ACHN (cell line): ENCODE measurements around the gene ANGPTL3.
"Not testable (repeated sequence)": the region's sequence is repeated elsewhere in the genome, so short reads cannot be mapped to it uniquely, and the experiment has no call there.

Source experiments
- DNase-seq: peaks from one replicate; pipeline ENCODE4 v3.0.0-alpha.2; 2015
- in situ Hi-C: cut with HindIII; loops from 2 replicates; pipeline ENCODE4 v1.10.0; 2017; ENCODE audit warnings: low sequenced_read_pairs, low pct_ligation_motif_present, low pct_unique_long_range_greater_than_20kb

ANGPTL3 gene, protein sequence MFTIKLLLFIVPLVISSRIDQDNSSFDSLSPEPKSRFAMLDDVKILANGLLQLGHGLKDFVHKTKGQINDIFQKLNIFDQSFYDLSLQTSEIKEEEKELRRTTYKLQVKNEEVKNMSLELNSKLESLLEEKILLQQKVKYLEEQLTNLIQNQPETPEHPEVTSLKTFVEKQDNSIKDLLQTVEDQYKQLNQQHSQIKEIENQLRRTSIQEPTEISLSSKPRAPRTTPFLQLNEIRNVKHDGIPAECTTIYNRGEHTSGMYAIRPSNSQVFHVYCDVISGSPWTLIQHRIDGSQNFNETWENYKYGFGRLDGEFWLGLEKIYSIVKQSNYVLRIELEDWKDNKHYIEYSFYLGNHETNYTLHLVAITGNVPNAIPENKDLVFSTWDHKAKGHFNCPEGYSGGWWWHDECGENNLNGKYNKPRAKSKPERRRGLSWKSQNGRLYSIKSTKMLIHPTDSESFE

DNA sequence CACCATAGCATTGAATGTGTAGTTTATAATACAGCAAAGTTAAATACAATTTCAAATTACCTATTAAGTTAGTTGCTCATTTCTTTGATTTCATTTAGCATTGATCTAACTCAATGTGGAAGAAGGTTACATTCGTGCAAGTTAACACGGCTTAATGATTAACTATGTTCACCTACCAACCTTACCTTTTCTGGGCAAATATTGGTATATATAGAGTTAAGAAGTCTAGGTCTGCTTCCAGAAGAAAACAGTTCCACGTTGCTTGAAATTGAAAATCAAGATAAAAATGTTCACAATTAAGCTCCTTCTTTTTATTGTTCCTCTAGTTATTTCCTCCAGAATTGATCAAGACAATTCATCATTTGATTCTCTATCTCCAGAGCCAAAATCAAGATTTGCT is at the start of gene ANGPTL3:
Gene ANGPTL3 (plus strand): TSS at position 240 of the 400 bp plus-strand sequence. CDS start 47 bp downstream, at position 287.
- in situ Hi-C loops, result no loop called here

DNA sequence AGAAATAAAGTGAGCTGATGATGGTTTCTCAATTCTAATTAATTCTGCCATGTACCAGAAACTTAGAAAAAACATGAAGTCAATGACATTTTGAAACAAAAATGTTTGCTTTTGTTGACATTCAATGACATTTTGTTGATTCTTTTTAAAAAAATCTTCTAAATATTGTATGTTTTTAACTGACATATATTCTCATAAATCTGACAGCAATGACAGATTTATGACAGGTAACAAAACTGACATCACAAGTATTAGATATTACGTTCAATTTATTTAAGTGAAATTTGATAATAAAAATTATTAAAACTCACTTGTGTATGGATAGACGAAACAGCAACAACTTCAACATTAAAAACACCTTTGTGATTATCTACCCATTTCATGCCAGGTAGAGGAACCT is 36.0 kb upstream of the ANGPTL3 start:
- in situ Hi-C loops, result no loop called here
- DNase-seq, result no peak

More for the DNA sequence above, at the start of gene ANGPTL3:
- no peak for DNase-seq

DNA sequence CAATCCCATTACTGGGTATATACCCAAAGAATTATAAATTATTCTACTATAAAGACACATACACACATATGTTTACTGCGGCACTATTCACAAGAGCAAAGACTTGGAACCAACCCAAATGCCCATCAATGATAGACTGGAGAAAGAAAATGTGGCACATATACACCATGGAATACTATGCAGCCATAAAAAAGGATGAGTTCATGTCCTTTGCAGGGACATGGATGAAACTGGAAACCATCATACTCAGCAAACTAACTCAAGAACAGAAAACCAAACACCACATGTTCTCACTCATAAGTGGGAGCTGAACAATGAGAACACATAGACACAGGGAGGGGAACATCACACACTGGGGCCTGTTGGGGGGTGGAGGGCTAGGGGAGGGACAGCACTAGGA is 30.1 kb upstream of the ANGPTL3 start:
- DNase-seq, in situ Hi-C loops: not testable (repeated sequence)

DNA sequence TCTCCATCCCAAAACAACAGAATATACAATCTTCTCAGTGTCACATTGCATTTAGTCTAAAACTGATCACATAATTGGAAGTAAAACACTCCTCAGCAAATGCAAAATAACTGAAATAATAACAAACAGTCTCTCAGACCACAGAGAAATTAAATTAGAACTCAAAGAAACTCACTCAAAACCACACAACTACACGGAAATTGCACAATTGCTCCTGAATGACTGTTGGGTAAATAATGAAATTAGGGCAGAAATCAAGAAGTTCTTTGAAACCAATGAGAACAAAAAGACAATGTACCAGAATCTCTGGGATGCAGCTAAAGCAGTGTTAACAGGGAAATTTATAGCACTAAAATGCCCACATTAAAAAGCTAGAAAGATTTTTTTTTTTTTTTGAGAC is 29.4 kb upstream of the ANGPTL3 start:
- DNase-seq, in situ Hi-C loops: not testable (repeated sequence)

DNA sequence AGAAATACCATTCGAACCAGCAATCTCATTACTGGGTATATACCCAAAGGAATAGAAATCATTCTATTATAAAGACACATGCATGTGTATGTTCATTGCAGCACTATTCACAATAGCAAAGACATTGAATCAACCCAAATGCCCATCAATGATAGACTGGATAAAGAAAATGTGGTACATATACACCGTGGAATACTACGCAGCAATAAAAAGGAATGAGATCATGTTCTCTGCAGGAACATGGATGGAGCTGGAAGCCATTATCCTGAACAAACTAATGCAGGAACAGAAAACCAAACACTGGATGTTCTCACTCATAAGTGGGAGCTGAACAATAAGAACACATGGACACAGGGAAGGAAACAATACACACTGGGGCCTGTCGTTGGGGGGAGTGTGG is 25.8 kb upstream of the ANGPTL3 start:
- in situ Hi-C loops, DNase-seq: not testable (repeated sequence)

DNA sequence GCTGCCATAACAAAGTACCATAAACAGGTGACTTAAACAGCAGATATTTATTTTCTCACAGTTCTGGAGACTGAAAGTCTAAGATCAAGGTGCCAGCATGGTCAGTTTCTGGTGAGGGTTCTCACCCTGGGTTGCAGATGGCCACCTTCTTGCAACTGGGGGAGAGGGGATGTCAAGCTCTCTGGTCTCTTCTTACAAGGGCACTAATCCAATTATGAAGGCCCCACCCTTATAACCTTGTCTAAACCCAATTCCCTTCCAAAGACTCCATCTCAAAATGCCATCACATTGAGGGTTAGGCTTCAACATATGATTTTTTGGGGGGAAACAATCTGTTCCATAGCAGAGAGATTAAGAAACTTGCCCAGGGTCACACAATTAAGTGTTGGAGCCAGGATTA is 24.8 kb upstream of the ANGPTL3 start:
- in situ Hi-C loops, result no loop called here
- no peak for DNase-seq

DNA sequence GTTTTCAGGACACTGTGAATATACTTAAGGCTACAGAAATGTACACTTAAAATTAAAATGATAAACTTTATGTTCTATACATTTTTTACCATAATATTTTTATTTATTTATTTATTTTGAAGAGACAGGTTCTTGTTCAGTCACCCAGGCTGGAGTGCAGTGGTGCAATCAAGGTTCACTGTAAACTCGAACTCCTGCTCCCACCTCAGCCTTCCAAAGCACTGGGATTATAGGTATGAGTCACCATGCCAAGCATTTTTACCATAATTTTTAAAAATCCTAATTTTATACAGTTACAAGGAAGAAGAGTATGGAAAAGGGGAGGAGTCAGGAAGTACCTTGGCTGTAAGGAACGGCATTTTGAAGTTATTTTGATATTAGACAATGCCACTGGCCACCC is 23.6 kb upstream of the ANGPTL3 start:
- in situ Hi-C loops, result no loop called here
- no peak for DNase-seq

DNA sequence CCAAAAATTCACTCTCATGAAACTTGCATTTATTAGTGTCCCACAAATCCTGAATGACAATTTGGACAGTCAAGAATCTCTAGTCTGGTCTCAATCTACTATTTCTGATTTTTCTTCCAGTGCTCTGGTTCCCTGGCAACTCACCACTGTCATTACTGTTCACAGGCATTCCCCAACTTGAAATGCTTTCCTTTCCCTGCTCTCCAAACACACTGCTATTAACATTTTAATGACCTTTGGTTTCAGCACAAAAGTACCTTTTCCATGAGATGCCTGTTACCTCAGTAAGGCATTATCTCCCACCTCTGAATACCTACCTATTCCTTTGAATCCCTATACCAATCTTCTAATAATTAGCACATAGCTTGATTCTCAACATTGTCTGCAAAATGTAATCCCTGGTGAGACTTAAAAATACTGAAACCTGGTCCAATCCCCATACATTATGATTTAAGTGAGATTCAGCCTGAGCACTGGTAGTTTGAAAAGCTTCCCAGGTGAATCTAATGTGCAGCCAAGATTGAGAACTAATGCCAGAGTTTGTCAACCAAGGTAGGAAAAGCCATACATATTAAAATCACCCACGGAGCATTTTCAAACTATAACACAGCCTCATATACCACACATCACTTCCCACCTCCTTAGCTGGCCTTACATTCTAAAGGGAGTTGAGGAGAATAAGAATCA is 11.7 kb upstream of the ANGPTL3 start:
- DNase-seq, result no peak
- in situ Hi-C loops, result no loop called here

DNA sequence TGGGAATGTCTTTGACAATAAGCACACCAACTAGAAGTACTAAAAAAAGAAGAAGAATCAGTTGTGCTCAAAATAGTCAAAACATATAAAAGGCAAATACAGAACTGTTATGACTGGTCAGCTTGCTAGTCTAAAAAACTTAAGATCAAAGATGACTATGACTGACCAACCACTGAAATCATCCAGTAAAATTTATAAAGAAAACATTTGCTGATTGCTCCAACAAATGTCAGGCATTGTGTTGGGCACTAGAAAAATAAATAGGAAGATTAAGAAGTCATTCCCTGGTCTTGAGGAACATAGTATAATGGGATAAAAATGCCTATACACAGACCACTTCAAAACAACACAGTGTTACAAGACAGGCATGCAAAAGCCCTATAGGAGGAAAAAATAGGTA is 9.3 kb upstream of the ANGPTL3 start:
- no peak for DNase-seq
- in situ Hi-C loops, result no loop called here

DNA sequence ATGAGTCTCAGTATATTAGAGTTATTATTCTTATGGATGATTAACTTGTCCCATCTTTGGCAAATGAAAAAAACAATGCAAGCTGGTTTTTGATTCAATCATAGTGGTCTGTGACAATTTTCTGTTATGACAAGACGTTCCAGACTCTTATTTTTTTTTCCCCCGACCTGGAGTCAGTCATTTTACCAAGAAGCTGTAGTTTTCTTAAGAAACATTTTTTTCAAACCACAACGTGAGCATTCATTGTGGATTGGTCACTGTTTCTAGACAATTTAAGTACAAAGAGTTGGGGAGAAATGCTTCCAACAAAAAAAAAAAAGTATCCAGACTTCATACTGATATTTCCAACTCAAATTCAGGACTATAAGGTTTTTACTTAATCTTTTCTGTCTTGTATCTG is 8.0 kb upstream of the ANGPTL3 start:
- DNase-seq, result peak; percentile 49
- in situ Hi-C loops, result no loop called here

DNA sequence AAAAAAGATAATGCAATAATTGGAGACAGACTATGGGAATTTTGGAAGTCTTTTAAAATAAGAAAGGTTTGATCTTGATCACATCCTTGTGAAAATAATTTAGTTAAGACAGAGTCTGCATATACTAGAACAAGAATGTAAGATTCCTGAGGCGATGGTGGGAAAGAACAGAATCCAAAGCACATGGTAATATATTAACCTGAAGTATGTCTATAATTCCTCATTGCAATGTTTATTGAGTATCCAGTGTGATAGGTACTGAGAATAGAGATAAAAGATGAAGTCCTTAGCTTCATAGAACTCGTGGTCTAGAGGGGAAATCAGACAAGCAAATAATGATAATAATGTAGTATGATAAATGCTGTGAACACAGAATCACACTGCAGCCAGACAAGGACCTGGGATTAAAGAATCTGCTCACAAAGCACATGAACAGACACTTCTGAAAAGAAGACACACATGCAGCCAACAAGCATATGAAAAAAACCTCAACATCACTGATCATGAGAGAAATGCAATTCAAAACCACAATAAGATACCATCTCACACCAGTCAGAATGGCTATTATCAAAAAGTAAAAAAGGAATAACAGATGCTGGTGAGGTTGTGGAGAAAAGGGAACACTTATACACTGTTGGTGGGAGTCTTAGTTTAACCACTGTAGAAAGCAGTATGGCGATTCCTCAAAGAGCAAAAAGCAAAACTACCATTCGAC is 6.9 kb upstream of the ANGPTL3 start:
- in situ Hi-C loops, result no loop called here
- peak; percentile 45 for DNase-seq

DNA sequence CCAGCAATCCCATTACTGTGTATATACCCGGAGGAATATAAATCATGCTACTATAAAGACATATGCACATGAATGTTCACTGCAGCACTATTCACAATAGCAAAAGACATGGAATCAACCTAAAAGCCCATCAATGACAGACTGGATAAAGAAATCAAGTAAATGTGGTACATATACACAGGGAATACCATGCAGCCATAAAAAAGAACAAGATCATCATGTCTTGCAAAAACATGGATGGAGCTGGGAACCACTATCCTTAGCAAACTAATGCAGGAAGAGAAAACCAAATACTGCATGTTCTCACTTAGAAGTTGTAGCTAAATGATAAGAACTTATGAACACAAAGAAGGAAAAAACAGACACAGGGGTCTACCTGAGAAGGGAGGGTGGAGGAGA is 6.4 kb upstream of the ANGPTL3 start:
- no peak for DNase-seq
- in situ Hi-C loops, result no loop called here

DNA sequence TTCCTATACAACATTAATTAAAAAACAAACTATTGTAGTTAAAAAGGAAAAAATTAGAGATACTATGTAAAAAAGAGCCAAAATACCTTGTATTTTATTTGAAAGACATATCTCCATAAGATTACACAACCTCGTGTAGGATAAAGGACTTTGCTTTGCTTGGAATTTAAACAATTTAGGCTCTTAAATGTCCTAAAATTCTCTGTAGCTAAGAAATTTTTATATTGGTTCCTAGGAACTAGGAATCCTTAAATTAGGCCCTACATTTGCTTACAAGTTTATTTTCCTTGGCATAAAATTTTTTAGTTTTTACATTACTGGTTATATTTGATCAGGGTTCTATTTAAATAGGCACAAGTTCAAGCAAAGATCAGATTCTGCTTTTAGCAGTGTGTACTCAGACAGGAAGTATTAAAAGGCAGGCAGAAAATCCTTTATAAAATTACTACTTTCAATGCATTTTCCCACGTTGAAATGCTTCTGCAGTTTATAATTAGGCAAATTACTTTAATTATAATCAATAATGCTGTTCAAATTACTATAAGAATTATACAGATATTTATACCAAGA is 3.4 kb upstream of the ANGPTL3 start:
- in situ Hi-C loops, result no loop called here
- DNase-seq, result no peak

DNA sequence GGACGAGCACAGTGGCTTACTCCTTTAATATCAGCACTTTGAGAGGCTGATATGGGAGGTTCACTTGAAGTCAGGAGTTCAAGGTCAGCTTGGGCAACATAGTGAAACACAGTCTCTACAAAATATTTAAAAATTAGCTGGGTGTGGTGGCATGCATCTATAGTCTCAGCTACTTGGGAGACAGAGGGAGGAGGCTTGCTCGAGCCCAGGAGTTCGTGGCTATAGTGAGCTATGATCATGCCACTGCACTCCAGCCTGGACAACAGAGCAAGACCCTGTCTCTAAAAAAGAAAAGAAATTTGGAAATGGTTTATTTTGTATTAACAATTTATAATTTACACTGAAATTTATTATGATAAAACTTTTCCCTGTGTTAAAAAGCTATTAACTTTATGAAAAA is 1.7 kb upstream of the ANGPTL3 start:
- in situ Hi-C loops, result no loop called here
- DNase-seq, result no peak

DNA sequence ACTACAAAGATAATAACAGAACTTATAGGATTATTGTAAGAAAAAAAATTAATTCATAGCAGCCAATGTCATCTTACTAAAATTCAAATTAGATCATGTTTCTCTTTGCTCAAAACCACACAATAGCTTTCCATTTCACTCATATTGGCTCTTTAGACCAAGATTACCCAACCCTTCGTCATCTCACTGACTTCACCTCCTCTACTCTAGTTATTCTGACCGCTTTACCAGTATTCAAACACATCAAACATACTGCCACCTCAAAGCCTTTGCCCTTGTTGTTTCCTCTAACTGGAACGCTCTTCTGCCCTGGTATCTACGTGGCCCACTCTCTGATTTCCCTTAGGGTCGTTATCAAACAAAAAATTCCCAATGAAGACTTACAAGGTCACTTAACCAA is 1.7 kb downstream of the ANGPTL3 start:
- in situ Hi-C loops, result no loop called here

DNA sequence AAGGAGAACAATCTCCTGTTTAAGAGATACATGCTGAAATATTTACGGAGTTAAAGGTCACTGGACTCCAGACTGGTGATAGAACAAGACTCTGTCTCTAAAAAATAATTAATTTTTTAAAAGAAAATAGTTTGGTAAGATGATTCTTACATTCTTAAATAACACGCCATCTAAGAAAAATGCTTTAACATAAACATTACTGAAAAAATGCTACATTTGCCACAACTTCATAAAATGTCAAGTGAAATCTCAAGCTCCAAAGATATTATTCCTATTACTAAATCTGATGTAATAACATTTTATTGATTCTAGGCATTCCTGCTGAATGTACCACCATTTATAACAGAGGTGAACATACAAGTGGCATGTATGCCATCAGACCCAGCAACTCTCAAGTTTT is 4.1 kb downstream of the ANGPTL3 start:
- no peak for DNase-seq
- in situ Hi-C loops, result no loop called here

More for the DNA sequence above, 1.7 kb downstream of the ANGPTL3 start:
- DNase-seq, result no peak

DNA sequence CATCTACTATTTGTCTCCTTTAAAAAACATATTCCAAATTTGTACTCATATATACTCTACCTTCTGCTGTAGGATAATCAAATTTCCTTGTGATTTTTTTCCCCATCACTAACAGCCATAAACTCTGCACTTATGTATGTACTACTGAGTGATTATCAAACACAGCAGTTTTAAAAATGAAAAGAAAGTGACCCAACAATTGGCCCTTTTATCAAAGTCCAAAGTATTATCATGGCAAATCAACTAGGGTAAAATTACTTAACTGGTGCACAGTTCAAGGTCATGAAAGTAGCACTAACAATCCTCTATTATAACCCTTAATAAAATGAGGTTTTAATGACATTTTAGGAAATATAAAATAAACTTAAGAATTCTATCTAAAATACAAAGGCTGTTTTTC is 11.6 kb downstream of the ANGPTL3 start:
- DNase-seq, result no peak
- in situ Hi-C loops, result no loop called here

DNA sequence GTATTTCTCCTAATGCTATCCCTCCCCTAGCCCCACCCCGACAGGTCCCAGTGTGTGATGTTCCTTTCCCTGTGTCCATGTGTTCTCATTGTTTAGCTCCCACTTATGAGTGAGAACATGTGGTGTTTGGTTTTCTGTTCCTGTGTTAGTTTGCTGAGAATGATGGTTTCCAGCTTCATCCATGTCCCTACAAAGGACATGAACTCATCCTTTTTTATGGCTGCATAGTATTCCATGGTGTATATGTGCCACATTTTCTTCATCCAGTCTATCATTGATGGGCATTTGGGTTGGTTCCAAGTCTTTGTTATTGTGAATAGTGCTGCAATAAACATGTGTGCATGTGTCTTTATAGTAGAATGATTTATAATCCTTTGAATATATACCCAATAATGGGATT is 13.3 kb downstream of the ANGPTL3 start:
- DNase-seq, in situ Hi-C loops: not testable (repeated sequence)

DNA sequence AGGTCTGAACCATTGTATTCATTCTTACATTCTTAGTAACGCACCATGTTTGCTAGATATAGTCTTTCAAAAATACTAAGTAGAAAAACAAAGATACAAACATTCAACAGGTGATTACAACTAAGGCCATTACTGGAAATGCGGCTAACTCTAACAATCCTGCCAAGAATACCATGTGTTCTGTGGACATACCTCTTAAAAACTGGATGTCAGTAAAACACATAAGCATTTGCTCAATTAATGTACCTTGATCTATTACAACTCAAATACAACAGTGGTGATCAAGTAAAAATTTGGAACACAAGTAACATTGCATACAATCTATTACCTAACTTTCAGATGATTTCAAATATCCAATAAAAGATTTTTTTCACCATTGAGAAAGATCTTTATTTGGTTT is 15.4 kb downstream of the ANGPTL3 start:
- in situ Hi-C loops, result no loop called here
- no peak for DNase-seq
